GM18526 (cell line): ENCODE measurements around the gene SLC4A4.

Experiments used
- POLR2A ChIP-seq: IDR thresholded peaks from 3 replicates; pipeline ENCODE4 v1.6.1; 2011; ENCODE audit not compliant: insufficient read length; ENCODE audit errors: extremely low read depth

SLC4A4 gene

GRCh38 chr4:71338846-71339593 is at the start of gene SLC4A4:
TSS of gene SLC4A4 (plus strand) at chr4:71339020.
- TF ChIP-seq POLR2A: no peak

DNA sequence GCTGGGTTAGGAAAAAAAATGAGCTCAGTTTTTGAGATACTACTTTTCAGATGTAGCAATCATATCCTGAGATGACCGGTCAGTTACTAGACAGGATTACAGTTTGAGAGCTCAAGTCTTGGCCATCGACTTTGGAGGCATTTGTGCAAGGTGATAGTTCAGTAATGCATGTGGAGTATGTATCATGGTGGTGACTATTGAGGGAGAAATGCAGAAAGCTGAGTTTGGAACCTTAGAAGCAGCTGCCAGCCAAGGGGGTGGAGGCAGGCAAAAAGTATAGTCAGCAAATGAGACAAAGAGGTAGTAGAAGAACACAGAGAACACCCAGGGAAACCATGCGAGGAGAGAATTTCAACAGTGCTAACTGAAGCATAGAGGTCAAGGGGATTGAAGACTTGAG is 48.7 kb upstream of the SLC4A4 start:
- no peak for TF ChIP-seq POLR2A

GRCh38 chr4:71290476-71290875 is 48.3 kb upstream of the SLC4A4 start:
- no peak for TF ChIP-seq POLR2A

DNA sequence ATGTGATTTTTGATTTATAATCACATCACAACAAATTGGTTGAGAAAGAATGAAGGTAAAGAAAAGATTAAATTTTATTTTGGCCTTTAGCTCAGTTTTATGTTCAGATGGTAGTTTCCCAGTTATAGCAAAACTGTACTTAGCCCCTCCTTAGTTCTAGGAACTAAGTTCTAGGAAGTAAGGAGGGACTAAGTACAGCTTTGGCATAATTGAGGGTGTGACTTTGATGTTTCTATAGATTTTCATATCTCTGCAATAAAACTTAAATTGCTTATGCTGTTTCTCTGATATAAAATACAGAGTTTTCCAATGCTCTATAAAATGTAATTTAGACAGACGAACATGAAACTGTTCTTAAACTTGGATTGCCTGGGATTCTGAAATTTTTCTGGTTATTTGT is 46.6 kb upstream of the SLC4A4 start:
- no peak for TF ChIP-seq POLR2A

- TF ChIP-seq POLR2A: no peak
Measured at GRCh38 chr4:71293705-71294104, 45.1 kb upstream of the SLC4A4 start.

GRCh38 chr4:71294301-71294700 is 44.5 kb upstream of the SLC4A4 start:
- no peak for TF ChIP-seq POLR2A

DNA sequence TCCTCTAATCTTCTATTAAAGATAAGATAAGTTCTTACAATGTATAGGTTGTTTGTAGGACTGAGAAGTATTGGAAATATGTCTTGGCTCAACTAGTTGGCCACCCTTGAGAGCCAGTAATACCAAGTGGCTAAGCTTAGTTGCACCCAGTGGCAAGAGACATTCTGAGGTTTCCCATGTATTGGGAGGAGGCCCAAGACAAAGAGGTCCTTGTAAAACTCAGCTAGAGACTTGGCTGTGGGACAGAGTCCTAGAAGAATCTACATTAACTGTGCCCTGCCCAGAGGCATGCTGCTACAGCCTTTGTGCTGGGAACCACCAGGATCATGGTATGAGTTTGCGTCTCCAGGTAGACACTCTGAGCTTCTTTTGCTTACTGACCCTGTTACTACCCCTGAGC is 41.9 kb upstream of the SLC4A4 start:
- no peak for TF ChIP-seq POLR2A

- no peak for TF ChIP-seq POLR2A
Measured at GRCh38 chr4:71300362-71300761, 38.5 kb upstream of the SLC4A4 start.

DNA sequence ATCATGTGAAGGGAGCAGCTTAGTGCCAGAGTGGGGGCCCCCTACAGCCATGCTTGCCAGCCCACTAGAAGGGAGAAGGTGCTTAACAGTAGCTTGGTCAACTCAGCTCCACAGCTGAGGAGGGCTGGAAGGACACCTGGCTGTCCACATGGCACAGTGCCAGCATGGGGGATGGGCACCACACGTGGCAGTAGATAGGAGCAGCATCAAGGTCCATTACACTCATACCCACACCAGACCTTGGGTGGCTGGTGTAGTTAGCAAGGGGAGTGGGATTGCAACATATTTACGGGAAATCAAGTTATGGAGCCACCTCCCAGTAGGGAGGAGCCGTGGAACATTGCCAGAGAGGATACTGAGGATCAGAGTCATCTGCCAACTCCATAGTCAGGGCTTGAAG is 37.9 kb upstream of the SLC4A4 start:
- no peak for TF ChIP-seq POLR2A

DNA sequence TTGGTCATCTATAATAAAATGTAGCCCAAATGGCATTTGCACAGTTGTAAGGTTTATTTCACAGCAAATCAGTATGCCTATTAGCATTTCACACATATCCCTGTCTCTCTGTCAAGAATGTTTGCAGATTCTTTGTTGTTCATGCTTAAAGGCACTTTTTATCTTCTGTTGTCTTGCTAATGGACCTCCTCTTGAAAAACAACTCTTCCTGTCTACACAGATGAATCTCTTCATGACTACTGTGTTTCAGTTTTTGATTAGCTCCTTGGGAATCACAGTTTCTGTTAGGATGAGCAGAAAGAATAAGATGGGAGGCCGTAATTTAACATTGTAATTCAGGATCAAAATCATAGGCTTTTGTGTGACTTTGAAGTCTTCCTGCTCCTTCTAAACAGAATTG is 35.5 kb upstream of the SLC4A4 start:
- no peak for TF ChIP-seq POLR2A

- TF ChIP-seq POLR2A: no peak
Measured at GRCh38 chr4:71303850-71304249, 35.0 kb upstream of the SLC4A4 start.

GRCh38 chr4:71304289-71304850 is 34.5 kb upstream of the SLC4A4 start:
- no peak for TF ChIP-seq POLR2A

DNA sequence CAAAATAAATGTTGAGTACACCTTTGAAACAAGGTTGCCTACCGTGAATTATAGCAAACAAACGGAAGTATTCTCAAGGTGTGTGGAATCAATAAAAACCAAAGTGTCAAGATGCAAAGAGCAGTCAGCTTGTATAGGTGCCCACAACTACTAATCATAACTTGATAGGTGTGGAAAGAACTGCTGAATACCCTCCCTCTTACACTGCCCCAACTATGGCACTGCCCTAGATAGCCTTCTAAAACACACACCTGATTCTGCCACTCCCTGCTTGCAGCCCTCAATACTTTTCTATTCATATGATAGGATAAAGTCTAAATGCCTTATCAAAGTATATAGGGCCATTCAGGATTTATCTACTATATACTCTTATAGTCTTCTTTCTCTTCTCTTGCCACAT is 31.1 kb upstream of the SLC4A4 start:
- no peak for TF ChIP-seq POLR2A

DNA sequence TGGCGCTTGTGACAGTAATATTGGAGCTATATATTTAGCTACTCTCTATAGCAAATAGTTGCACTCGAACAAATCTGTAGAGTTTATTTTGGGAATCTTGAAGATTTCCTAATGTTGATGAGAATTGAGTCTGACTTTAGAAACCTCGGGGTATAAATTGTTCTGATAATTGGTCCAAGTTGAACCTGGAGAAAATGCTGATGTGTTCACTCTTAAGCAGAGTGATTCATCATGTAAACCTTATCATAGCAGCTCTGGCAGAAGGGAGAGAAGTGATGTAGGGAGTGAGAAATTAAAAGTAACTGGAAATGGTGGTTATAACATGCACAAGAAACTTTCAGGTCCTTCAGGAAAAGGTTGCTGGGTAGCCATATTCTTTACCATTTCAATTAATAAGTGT is 16.4 kb upstream of the SLC4A4 start:
- no peak for TF ChIP-seq POLR2A

DNA sequence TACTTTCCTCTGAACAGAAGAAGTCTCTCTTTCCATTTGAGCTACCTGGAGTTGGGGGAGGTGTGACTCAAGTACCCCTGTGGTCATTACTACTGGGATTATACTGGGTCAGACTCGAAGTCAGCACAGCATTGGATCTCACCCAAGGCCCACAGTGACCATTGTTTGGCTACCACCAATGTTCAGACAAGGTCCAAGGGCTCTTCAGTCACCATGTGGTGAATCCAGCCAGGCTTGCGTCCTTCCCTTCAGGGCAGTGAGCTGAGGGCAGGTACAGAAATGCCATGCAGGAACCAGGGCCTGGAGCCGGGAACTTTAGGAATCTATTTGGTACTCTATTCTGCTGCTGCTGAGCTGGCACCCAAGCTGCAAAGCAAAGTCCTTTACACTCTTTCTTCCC is 5.5 kb upstream of the SLC4A4 start:
- no peak for TF ChIP-seq POLR2A

- TF ChIP-seq POLR2A: no peak
Measured at GRCh38 chr4:71333960-71334359, 4.9 kb upstream of the SLC4A4 start.

- TF ChIP-seq POLR2A: no peak
Measured at GRCh38 chr4:71334465-71334882, 4.3 kb upstream of the SLC4A4 start.
